Measurements from ENCODE around the gene RRAS2. TPM values are rescaled to one million over a fixed set of nuclear protein-coding genes. Genes with fewer than 3 reads are reported as not detected.

Gene RRAS2
- total and polyA plus RNA-seq, 12 donors = 9.2 to 59.3 (median 26.6) TPM

DNA sequence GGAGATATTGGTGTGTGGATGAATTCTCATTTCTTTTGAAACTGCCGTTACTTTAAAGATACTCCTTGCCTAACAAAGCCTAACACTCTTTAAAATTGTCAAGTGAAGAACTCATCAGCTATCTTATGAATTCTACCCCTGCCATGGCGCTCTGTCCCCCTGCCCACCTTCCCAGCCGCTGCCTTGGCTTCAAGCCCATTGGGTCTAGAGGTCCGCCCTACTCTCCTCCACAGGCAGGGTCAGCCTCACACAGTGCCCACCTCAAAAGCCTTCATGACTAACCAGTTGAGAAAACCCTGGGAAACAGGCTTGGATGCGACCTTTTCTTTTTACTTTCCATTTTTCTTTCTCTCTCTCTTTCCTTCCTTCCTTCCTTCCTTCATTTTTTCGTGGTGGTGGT, 128.6 kb downstream of the RRAS2 start:
- Histone ChIP-seq H3K9me3 (replicated peaks in 1 of 3) (no peaks in the 10 kb centered on the region), H3K36me3 (replicated peaks in 1 of 2) (no peaks in the 10 kb centered on the region), H3K4me1 (replicated peaks in 1 of 2) (no peaks in the 10 kb centered on the region), H3K27ac (no peak overlapping the region), H3K4me3 (no peak overlapping the region), H3K27me3 (no peaks in the 10 kb centered on the region)
- no peak for DNase-seq
- no peak for TF ChIP-seq POLR2A (IDR thresholded peaks at IDR 0.05)
- intact Hi-C loops (cut with DNase I) = no loop called here
- WGBS, 4 donors = 65 to 71% (median 70%) methylated on average over 6 of the region's 6 CpGs

DNA sequence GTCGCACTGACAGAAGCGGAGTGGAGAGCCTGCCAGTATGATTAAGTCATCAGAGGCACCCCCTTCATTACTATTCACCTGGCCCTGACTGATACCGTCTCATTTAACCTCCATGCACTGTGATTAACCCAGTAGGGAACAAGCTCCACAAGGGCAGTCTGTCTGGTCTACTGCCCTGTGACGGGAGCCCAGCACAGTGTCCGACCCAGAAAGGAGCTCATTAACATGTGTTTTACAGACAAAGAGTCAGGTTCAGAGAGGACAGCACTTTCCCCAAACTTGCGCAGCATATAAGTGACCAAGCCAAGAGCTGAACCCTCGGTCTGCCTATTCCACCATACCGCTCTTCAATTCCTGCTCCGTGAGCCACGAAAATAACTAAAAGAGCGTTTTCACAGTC, 129.5 kb downstream of the RRAS2 start:
- no peaks in the 10 kb centered on the region for H3K36me3 ChIP-seq (replicated peaks in 1 of 2)
- intact Hi-C loops (cut with DNase I) = no loop called here
- H3K27me3 ChIP-seq = no peaks in the 10 kb centered on the region
- no peak for DNase-seq
- WGBS, 4 donors = 46 to 74% (median 61%) methylated on average over 10 to 11 of the region's 11 CpGs
- no peak overlapping the region for H3K27ac ChIP-seq
- no peak for TF ChIP-seq POLR2A (IDR thresholded peaks at IDR 0.05)
- TF ChIP-seq, protein P1, sequence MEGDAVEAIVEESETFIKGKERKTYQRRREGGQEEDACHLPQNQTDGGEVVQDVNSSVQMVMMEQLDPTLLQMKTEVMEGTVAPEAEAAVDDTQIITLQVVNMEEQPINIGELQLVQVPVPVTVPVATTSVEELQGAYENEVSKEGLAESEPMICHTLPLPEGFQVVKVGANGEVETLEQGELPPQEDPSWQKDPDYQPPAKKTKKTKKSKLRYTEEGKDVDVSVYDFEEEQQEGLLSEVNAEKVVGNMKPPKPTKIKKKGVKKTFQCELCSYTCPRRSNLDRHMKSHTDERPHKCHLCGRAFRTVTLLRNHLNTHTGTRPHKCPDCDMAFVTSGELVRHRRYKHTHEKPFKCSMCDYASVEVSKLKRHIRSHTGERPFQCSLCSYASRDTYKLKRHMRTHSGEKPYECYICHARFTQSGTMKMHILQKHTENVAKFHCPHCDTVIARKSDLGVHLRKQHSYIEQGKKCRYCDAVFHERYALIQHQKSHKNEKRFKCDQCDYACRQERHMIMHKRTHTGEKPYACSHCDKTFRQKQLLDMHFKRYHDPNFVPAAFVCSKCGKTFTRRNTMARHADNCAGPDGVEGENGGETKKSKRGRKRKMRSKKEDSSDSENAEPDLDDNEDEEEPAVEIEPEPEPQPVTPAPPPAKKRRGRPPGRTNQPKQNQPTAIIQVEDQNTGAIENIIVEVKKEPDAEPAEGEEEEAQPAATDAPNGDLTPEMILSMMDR (IDR thresholded peaks at IDR 0.05) = no peak
- no peaks in the 10 kb centered on the region for H3K4me1 ChIP-seq (replicated peaks in 1 of 2)
- H3K4me3 ChIP-seq = no peak overlapping the region
- H3K9me3 ChIP-seq (replicated peaks in 1 of 3) = no peaks in the 10 kb centered on the region

DNA sequence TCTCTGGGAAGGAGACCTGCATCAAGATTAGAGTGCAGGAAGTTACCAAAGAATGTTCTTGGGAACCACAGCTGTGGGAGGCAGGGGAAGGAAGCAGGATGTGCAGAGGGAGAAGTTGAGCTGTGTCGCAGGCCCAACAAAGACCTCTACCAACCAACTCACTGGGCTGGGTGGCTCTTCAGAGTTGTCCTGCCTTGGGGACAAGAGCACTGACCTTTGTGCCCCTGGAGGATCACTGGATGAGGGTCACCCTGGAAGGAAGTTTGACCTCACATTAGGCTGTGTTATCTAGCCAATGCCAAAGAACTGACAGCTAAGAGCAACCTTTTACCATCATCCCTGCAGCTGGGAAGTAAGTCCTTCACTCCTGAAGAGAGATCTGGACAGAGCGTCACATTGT, 130.6 kb downstream of the RRAS2 start:
- no peak for TF ChIP-seq POLR2A (IDR thresholded peaks at IDR 0.05)
- TF ChIP-seq, protein P1 (IDR thresholded peaks at IDR 0.05) = no peak
- Histone ChIP-seq H3K27ac (no peak overlapping the region), H3K27me3 (no peaks in the 10 kb centered on the region), H3K4me1 (replicated peaks in 1 of 2) (no peaks in the 10 kb centered on the region), H3K9me3 (replicated peaks in 1 of 3) (no peaks in the 10 kb centered on the region), H3K36me3 (replicated peaks in 1 of 2) (no peaks in the 10 kb centered on the region), H3K4me3 (no peak overlapping the region)
- WGBS, 4 donors = 82 to 100% (median 92%) methylated on average over 1 to 2 of the region's 2 CpGs
- intact Hi-C loops (cut with DNase I) = no loop called here
- no peak for DNase-seq

Other genes starting within 250 kb of the RRAS2 start
- 100 to 1,000 TPM in 3 of 9 donors, 10 to 100 TPM in 6; 77.6 to 175 (median 92.4) TPM for gene COPB1, start 140.6 kb upstream of the RRAS2 start, total RNA-seq
- gene COPB1, start 140.6 kb upstream of the RRAS2 start, polyA plus RNA-seq = 100 to 1,000 TPM in 1 of 3 donors, 10 to 100 TPM in 2; 45.2 to 105 (median 56.5) TPM
- 100 to 1,000 TPM in 8 of 9 donors, 10 to 100 TPM in 1; 92.4 to 304 (median 137) TPM for gene PSMA1, start 161.2 kb upstream of the RRAS2 start, total RNA-seq
- gene PSMA1, start 161.2 kb upstream of the RRAS2 start, polyA plus RNA-seq = 100 to 1,000 TPM; 198 to 234 (median 232) TPM

All from adrenal gland (tissue), 12 donors.